Mucosa of descending colon (tissue), 3 donors: Measurements from ENCODE around the gene MRPL11. TPM values are rescaled to one million over a fixed set of nuclear protein-coding genes. Genes with fewer than 3 reads are reported as not detected.

Source experiments
- ATAC-seq: fragments of 200-7000 bp; cut with Tn5 transposase; one replicate; pipeline ENCODE4 v1.9.1; 2020; ENCODE audit warnings: mild to moderate bottlenecking, moderate library complexity
- DNase-seq, 3 donors: peaks; one replicate each; pipeline ENCODE4 v3.0.0-alpha.2; 2020
- H3K36me3 ChIP-seq: fragments of 200-600 bp; one replicate; pipeline ENCODE4 v1.8.0; 2021; ENCODE audit warnings: low read depth, mild to moderate bottlenecking
- H3K4me1 ChIP-seq: fragments of 200-600 bp; one replicate; pipeline ENCODE4 v1.8.0; 2021; ENCODE audit warnings: low read depth, mild to moderate bottlenecking
- H3K4me3 ChIP-seq: fragments of 200-600 bp; one replicate; pipeline ENCODE4 v1.8.0; 2021; ENCODE audit warnings: mild to moderate bottlenecking
- H3K9me3 ChIP-seq: fragments of 200-600 bp; one replicate; pipeline ENCODE4 v1.8.0; 2021; ENCODE audit warnings: mild to moderate bottlenecking
- CTCF ChIP-seq: fragments of 200-600 bp; IDR thresholded peaks from one replicate; pipeline ENCODE4 v1.8.0; 2022; ENCODE audit warnings: antibody characterized with exemption, mild to moderate bottlenecking
- intact Hi-C, 2 donors: fragments of 100-400 bp; cut with DNase I in 1 of 2; cut with micrococcal nuclease in 1 of 2; formaldehyde crosslinking; loops; one replicate each; pipeline versions ENCODE4 v1.11.0 to v1.11.1; 2022; cut with DNase I, micrococcal nuclease
- total RNA-seq, 3 donors: library from RNA; stranded (reverse); fragmentation: NEBNext Ultra II Directional in 2 of 3; extraction: Animal tissue kit (Norgen Biotek cat#: 25700) in 2 of 3; gene quantifications; one replicate each; pipeline versions ENCODE4 v1.2.1 to v1.2.4, GENCODE V29; 2021 to 2023
- donor health status: DM: no; HTN: no; CAD: no; lungs with moderate emphysema.
- donor health status: DM: no; HTN: no; CAD: no.
- donor health status: DM: no; HTN: yes; CAD: no.

Gene MRPL11
- total RNA-seq, 3 donors from 2014 or later = 43.7 to 64.9 (median 46.6) TPM

GRCh38 chr11:66414120-66414934 is 24.3 kb downstream of the MRPL11 start:
- TF ChIP-seq CTCF = no peak
- H3K4me1 ChIP-seq = no peaks in the 10 kb centered on the region
- no peaks in the 10 kb centered on the region for H3K36me3 ChIP-seq
- DNase-seq = no peak
- no peaks in the 10 kb centered on the region for H3K9me3 ChIP-seq
- intact Hi-C loops = loop anchor here (10.0 kb wide), 2 partner anchors 260 to 270 kb away; partner anchors contain the start of gene RBM4B (in 1 of the 2)
- no peak overlapping the region for H3K4me3 ChIP-seq
- no peak for ATAC-seq

- H3K4me3 ChIP-seq = no peak overlapping the region
- intact Hi-C loops = loop anchor here (10.0 kb wide), 2 partner anchors 262 to 272 kb away; partner anchors contain the start of gene RBM4B (in 1 of the 2)
- H3K4me1 ChIP-seq = peaks cover 2% of the 10 kb centered on the region
- DNase-seq (no peak), ATAC-seq (no peak)
- no peaks in the 10 kb centered on the region for H3K9me3 ChIP-seq
- no peak for TF ChIP-seq CTCF
- H3K36me3 ChIP-seq = no peaks in the 10 kb centered on the region
These were observed 25.5 kb downstream of the MRPL11 start for GRCh38 chr11:66413167-66413566.

GRCh38 chr11:66412110-66412509 is 26.5 kb downstream of the MRPL11 start:
- ATAC-seq (no peak), DNase-seq (no peak)
- no peak for TF ChIP-seq CTCF
- Histone ChIP-seq H3K4me1 (peaks cover 2% of the 10 kb centered on the region), H3K9me3 (no peaks in the 10 kb centered on the region), H3K36me3 (no peaks in the 10 kb centered on the region), H3K4me3 (no peak overlapping the region)
- intact Hi-C loops = loop anchor here (10.0 kb wide), 2 partner anchors 263 to 273 kb away; partner anchors contain the start of gene RBM4B (in 1 of the 2)

GRCh38 chr11:66411323-66411722 is 27.3 kb downstream of the MRPL11 start:
- TF ChIP-seq CTCF = no peak
- H3K9me3 ChIP-seq = no peaks in the 10 kb centered on the region
- H3K4me1 ChIP-seq = peaks cover 2% of the 10 kb centered on the region
- DNase-seq (no peak), ATAC-seq (no peak)
- H3K36me3 ChIP-seq = no peaks in the 10 kb centered on the region
- intact Hi-C loops = loop anchor here (10.0 kb wide), 2 partner anchors 263 to 273 kb away; partner anchors contain the start of gene RBM4B (in 1 of the 2)
- H3K4me3 ChIP-seq = no peak overlapping the region

- no peak for DNase-seq
- Histone ChIP-seq H3K4me1 (peaks cover 2% of the 10 kb centered on the region), H3K4me3 (no peak overlapping the region), H3K36me3 (no peaks in the 10 kb centered on the region), H3K9me3 (no peaks in the 10 kb centered on the region)
- no peak for TF ChIP-seq CTCF
- intact Hi-C loops = loop anchor here (10.0 kb wide), 2 partner anchors 265 to 275 kb away; partner anchors contain the start of gene RBM4B (in 1 of the 2)
- no peak for ATAC-seq
These were observed 28.5 kb downstream of the MRPL11 start for GRCh38 chr11:66410191-66410590.
